Small intestine (tissue), 7 donors: ENCODE results near the gene DRAXIN. TPM values are rescaled to one million over a fixed set of nuclear protein-coding genes. Genes with fewer than 3 reads are reported as not detected.

Source experiments
- DNase-seq, 2 donors: peaks; one replicate each; pipeline versions ENCODE4 v3.0.0 to v3.0.0-alpha.2; 2013
- FAIRE-seq: peaks from 2 replicates; lab custom pipeline; 2012; peaks lifted over from hg19 to GRCh38; lab: Jason Lieb, UNC
- H3K27ac ChIP-seq, 3 donors: one replicate each; pipeline ENCODE4 v1.5.1; 2013; ENCODE audit warnings: low read length in 2 of 3, mild to moderate bottlenecking in 2 of 3, control low read depth in 1 of 3, inconsistent platforms in 1 of 3, low read depth in 1 of 3, moderate library complexity in 1 of 3
- H3K27me3 ChIP-seq, 3 donors: one replicate each; pipeline ENCODE4 v1.6.1; 2013; ENCODE audit warnings: low read length in 3 of 3, inconsistent platforms in 1 of 3; ENCODE audit not compliant: control insufficient read depth in 3 of 3, insufficient read depth in 3 of 3
- H3K36me3 ChIP-seq, 3 donors: one replicate each; pipeline ENCODE4 v1.6.1; 2013; ENCODE audit warnings: low read length in 3 of 3, inconsistent platforms in 1 of 3, low read depth in 1 of 3, mild to moderate bottlenecking in 1 of 3, moderate library complexity in 1 of 3; ENCODE audit not compliant: control insufficient read depth in 3 of 3, insufficient read depth in 2 of 3
- H3K4me1 ChIP-seq, 3 donors: one replicate each; pipeline ENCODE4 v1.6.1; 2013; ENCODE audit warnings: low read length in 2 of 3, inconsistent platforms in 1 of 3, low read depth in 1 of 3, mild to moderate bottlenecking in 1 of 3, moderate library complexity in 1 of 3; ENCODE audit not compliant: control insufficient read depth in 3 of 3, insufficient read depth in 2 of 3
- H3K4me3 ChIP-seq, 3 donors: one replicate each; pipeline ENCODE4 v1.5.1; 2013; ENCODE audit warnings: low read length in 3 of 3, control low read depth in 1 of 3, inconsistent platforms in 1 of 3, low read depth in 1 of 3, mild to moderate bottlenecking in 1 of 3, moderate library complexity in 1 of 3
- H3K9me3 ChIP-seq, 2 donors: one replicate each; pipeline ENCODE4 v1.6.1; 2013; ENCODE audit warnings: low read depth in 1 of 2, low read length in 1 of 2; ENCODE audit not compliant: control insufficient read depth in 2 of 2, insufficient read depth in 1 of 2
- WGBS, 3 donors: extraction: QIAGEN DNeasy Blood & Tissue Kit; methylation state at CpG; one replicate each; pipeline ENCODE4 v1.1.7; 2013; 5-methylcytosine and 5-hydroxymethylcytosine counted together
- polyA plus RNA-seq, 4 donors: library from polyadenylated mRNA; stranded (reverse) in 3 of 4; unstranded in 1 of 4; fragments of 200-250 nt in 3 of 4; fragments of 120-200 nt in 1 of 4; gene quantifications; one replicate each; pipeline versions ENCODE4 v1.2.1 to v1.2.3, GENCODE V29; 2013
- donor health status: healthy with polysubstance abuse.
- donor health status: control.
- donor health status: control.
- donor health status: Bipolar disorder and iron deficiency.
- donor health status: healthy.

DRAXIN gene
- polyA plus RNA-seq, 4 donors, result 0.07 to 0.15 TPM; not detected in 2

DNA sequence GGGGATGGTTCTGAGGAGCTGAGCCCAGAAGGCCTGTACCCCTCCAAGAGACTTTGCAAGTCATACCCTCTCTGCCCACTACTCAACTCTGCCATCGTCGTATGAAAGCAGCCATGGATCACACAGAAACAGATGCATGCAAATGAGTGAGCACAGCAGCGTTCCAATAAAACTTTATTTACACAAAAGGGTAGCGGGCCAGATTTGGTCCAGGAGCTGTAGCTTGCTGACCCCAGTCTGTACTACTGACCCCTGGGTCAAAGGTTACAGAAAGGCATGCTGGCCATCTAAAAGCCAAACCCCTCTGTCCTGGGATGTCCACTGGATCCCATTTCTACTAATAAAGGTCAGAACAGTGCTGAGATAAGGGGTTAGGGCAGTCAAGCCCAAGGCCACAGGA, 35.6 kb downstream of the DRAXIN start:
- FAIRE-seq, result no peak
- Histone ChIP-seq H3K27ac (no peak overlapping the region), H3K27me3 (no peaks in the 10 kb centered on the region), H3K36me3 (no peaks in the 10 kb centered on the region), H3K9me3 (no peaks in the 10 kb centered on the region), H3K4me1 (peaks cover 0 to 14% (median 6%) of the 10 kb centered on the region in 3 donors), H3K4me3 (no peak overlapping the region)
- WGBS, 3 donors, result 89 to 96% (median 93%) methylated on average over 4 of the region's 4 CpGs
- no peak for DNase-seq

- no peak for DNase-seq
- peaks cover 0 to 14% (median 6%) of the 10 kb centered on the region in 3 donors for H3K4me1 ChIP-seq
- FAIRE-seq, result no peak
- no peaks in the 10 kb centered on the region for H3K27me3 ChIP-seq
- no peaks in the 10 kb centered on the region for H3K36me3 ChIP-seq
- H3K9me3 ChIP-seq, result no peaks in the 10 kb centered on the region
- H3K27ac ChIP-seq, result no peak overlapping the region
- no peak overlapping the region for H3K4me3 ChIP-seq
- WGBS, 3 donors, result 96% methylated on average over 4 of the region's 4 CpGs
Observed at GRCh38 chr1:11728126-11728806, 36.8 kb downstream of the DRAXIN start.

- WGBS, 3 donors, result 90 to 93% (median 90%) methylated on average over 11 of the region's 11 CpGs
- no peak for FAIRE-seq
- no peaks in the 10 kb centered on the region for H3K27me3 ChIP-seq
- no peaks in the 10 kb centered on the region for H3K36me3 ChIP-seq
- no peak overlapping the region for H3K27ac ChIP-seq
- H3K4me3 ChIP-seq, result no peak overlapping the region
- no peaks in the 10 kb centered on the region for H3K9me3 ChIP-seq
- DNase-seq, result no peak
- H3K4me1 ChIP-seq, result peaks cover 0 to 14% (median 6%) of the 10 kb centered on the region in 3 donors
Observed at GRCh38 chr1:11729155-11729497, 37.6 kb downstream of the DRAXIN start.

- Histone ChIP-seq H3K9me3 (no peaks in the 10 kb centered on the region), H3K27me3 (no peaks in the 10 kb centered on the region), H3K36me3 (no peaks in the 10 kb centered on the region), H3K4me1 (peaks cover 0 to 14% (median 6%) of the 10 kb centered on the region in 3 donors), H3K4me3 (no peak overlapping the region), H3K27ac (peak overlapping the region in 1 of 3 donors; percentile 19)
- FAIRE-seq (no peak), DNase-seq (no peak)
- WGBS, 3 donors, result 63 to 79% (median 64%) methylated on average over 25 to 26 of the region's 26 CpGs
Observed at GRCh38 chr1:11729498-11730428, 38.3 kb downstream of the DRAXIN start.

DNA sequence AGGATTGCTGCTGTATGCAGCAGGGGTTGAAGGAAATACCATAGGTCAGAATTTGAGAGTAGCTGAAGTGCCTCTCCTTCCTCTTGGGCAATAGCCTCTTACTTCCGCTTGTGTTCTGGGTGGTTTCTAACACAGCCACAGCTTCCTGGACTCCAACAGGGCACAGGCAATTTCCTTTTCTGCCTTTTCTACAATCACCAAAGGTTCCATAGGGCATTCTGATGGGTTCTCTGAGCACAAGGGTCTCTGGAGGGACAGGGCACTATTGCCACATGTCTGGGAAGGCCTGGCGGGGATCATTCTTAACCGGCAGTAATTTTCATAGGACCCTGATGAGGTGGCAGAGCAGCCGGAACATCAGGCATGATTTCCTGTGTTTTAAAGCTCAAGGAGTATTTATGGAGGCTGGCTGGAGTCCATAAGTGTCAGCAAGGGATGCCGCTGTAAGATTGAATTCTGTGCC, 39.0 kb downstream of the DRAXIN start:
- no peaks in the 10 kb centered on the region for H3K27me3 ChIP-seq

GRCh38 chr1:11731691-11732283, 40.3 kb downstream of the DRAXIN start:
- Histone ChIP-seq H3K4me1 (peaks cover 0 to 20% (median 6%) of the 10 kb centered on the region in 3 donors), H3K27ac (peak overlapping the region in 2 of 3 donors; percentile 70 to 84), H3K9me3 (no peaks in the 10 kb centered on the region), H3K36me3 (no peaks in the 10 kb centered on the region), H3K27me3 (no peaks in the 10 kb centered on the region), H3K4me3 (peak overlapping the region in 2 of 3 donors; percentile 15 to 43)
- peak in 1 of 2 donors; percentile 60 for DNase-seq
- WGBS, 3 donors, result 32 to 35% (median 33%) methylated on average over 17 of the region's 17 CpGs
- FAIRE-seq, result no peak

More for the DNA sequence above, 39.0 kb downstream of the DRAXIN start:
- FAIRE-seq (no peak), DNase-seq (peak; percentile 36 to 72)
- H3K27ac ChIP-seq, result peak overlapping the region in 1 of 3 donors; percentile 88
- WGBS, 3 donors, result 29 to 35% (median 35%) methylated on average over 5 of the region's 5 CpGs
- peaks cover 0 to 17% (median 6%) of the 10 kb centered on the region in 3 donors for H3K4me1 ChIP-seq
- H3K4me3 ChIP-seq, result no peak overlapping the region
- H3K36me3 ChIP-seq, result no peaks in the 10 kb centered on the region
- H3K9me3 ChIP-seq, result no peaks in the 10 kb centered on the region

DNA sequence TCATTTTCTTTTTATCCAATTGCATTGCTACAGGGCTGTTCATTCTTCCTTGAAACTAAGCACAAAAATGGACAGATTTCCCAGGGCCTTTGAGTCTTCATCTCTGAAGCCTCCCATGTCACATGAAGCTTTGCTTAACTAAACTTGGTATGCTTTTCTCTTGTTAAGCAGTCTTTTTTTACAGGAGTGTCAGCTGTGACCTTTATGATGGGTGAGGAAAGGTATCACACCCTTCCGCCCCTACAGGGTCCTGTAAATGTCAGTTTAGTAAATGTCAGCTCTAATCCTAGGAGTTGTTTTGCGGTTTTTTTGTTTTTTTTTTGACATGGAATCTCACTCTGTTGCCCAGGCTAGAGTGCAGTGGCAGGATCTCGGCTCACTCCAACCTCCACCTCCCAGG, 41.8 kb downstream of the DRAXIN start:
- H3K36me3 ChIP-seq, result no peaks in the 10 kb centered on the region
- no peak overlapping the region for H3K27ac ChIP-seq
- H3K4me3 ChIP-seq, result no peak overlapping the region
- no peaks in the 10 kb centered on the region for H3K27me3 ChIP-seq
- H3K9me3 ChIP-seq, result no peaks in the 10 kb centered on the region
- peaks cover 0 to 28% (median 12%) of the 10 kb centered on the region in 3 donors for H3K4me1 ChIP-seq
- 88 to 92% (median 92%) methylated on average over 3 of the region's 3 CpGs for WGBS, 3 donors
- no peak for FAIRE-seq
- no peak for DNase-seq

DNA sequence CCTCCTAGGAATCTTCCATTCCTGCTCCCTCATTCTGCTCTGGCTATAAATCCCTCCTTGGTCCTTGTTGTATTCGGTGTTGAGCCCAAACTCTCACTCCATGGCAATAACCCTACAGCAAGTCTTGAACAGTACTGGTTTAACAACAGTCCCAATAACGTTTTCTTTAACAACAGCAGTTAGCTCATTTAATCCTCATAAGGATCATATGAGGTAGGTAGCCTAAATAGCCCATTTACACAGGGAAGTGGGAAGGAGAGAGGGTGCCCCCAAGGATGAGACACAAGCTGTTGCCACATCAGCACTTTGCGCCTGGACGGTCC, 44.0 kb downstream of the DRAXIN start:
- FAIRE-seq, result no peak
- 28 to 41% (median 36%) methylated on average over 4 of the region's 4 CpGs for WGBS, 3 donors

More for the DNA sequence above, 44.0 kb downstream of the DRAXIN start:
- DNase-seq, result no peak
- H3K27ac ChIP-seq, result peak overlapping the region in 2 of 3 donors; percentile 44 to 92
- peak overlapping the region in 2 of 3 donors; percentile 74 to 87 for H3K4me3 ChIP-seq
- H3K9me3 ChIP-seq, result no peaks in the 10 kb centered on the region
- H3K27me3 ChIP-seq, result no peaks in the 10 kb centered on the region
- H3K4me1 ChIP-seq, result peaks cover 0 to 18% (median 7%) of the 10 kb centered on the region in 3 donors
- no peaks in the 10 kb centered on the region for H3K36me3 ChIP-seq
